ENCODE results near the gene FAM168A.

Gene FAM168A

GRCh38 chr11:73390601-73391565 lies 207.0 kb downstream of the FAM168A start:
- Histone ChIP-seq H3K9me2 (replicated peaks; ENCODE audit: control insufficient read depth, low read length) (no peaks in the 10 kb centered on the region), H3K27ac (ENCODE audit: low read depth, low read length) (no peak overlapping the region), H3K4me3 (ENCODE audit: low read length) (no peak overlapping the region), H4K20me1 (ENCODE audit: control insufficient read depth, insufficient read depth, low read depth, low read length) (peaks cover 4% of the 10 kb centered on the region; the same call in 1 of the 2 replicates), H3K79me2 (ENCODE audit: control insufficient read depth, low read length) (peaks cover 43% of the 10 kb centered on the region), H3K9me3 (ENCODE audit: control insufficient read depth, insufficient read depth, low read length) (no peaks in the 10 kb centered on the region), H3K4me2 (ENCODE audit: low read length) (no peak overlapping the region), H3K4me1 (ENCODE audit: control insufficient read depth, low read length) (peaks cover 30% of the 10 kb centered on the region), H3F3A (ENCODE audit: control insufficient read depth, insufficient read depth) (no peaks in the 10 kb centered on the region; the same call in 1 of the 2 replicates), H3K27me3 (ENCODE audit: control insufficient read depth, low read length) (no peaks in the 10 kb centered on the region), H3K36me3 (ENCODE audit: control insufficient read depth, low read length) (peaks cover 91% of the 10 kb centered on the region)
- TF ChIP-seq EZH2phosphoT487 (IDR thresholded peaks at IDR 0.05; ENCODE audit: borderline replicate concordance, low read length) (no peak), CTCF (IDR thresholded peaks at IDR 0.05; ENCODE audit: low read depth, low read length, poor library complexity, severe bottlenecking) (no peak)

GRCh38 chr11:73389916-73390315 lies 208.0 kb downstream of the FAM168A start:
- H3F3A ChIP-seq (ENCODE audit: control insufficient read depth, insufficient read depth): peaks cover 6% of the 10 kb centered on the region
- H3K27me3 ChIP-seq (ENCODE audit: control insufficient read depth, low read length): no peaks in the 10 kb centered on the region
- peaks cover 88% of the 10 kb centered on the region for H3K36me3 ChIP-seq (ENCODE audit: control insufficient read depth, low read length)
- H3K9me3 ChIP-seq (ENCODE audit: control insufficient read depth, insufficient read depth, low read length): no peaks in the 10 kb centered on the region
- no peak overlapping the region for H3K4me2 ChIP-seq (ENCODE audit: low read length)
- peaks cover 40% of the 10 kb centered on the region for H3K4me1 ChIP-seq (ENCODE audit: control insufficient read depth, low read length)
- no peak for TF ChIP-seq CTCF (IDR thresholded peaks at IDR 0.05; ENCODE audit: low read depth, low read length, poor library complexity, severe bottlenecking)
- TF ChIP-seq EZH2phosphoT487 (IDR thresholded peaks at IDR 0.05; ENCODE audit: borderline replicate concordance, low read length): no peak
- H3K79me2 ChIP-seq (ENCODE audit: control insufficient read depth, low read length): peaks cover 52% of the 10 kb centered on the region
- H4K20me1 ChIP-seq (ENCODE audit: control insufficient read depth, insufficient read depth, low read depth, low read length): peaks cover 9% of the 10 kb centered on the region; the same call in 1 of the 2 replicates
- no peak overlapping the region for H3K27ac ChIP-seq (ENCODE audit: low read depth, low read length)
- H3K9me2 ChIP-seq (replicated peaks; ENCODE audit: control insufficient read depth, low read length): no peaks in the 10 kb centered on the region
- no peak overlapping the region for H3K4me3 ChIP-seq (ENCODE audit: low read length)

GRCh38 chr11:73389134-73389525 lies 208.8 kb downstream of the FAM168A start:
- H3K79me2 ChIP-seq (ENCODE audit: control insufficient read depth, low read length): peaks cover 60% of the 10 kb centered on the region
- no peaks in the 10 kb centered on the region for H3K27me3 ChIP-seq (ENCODE audit: control insufficient read depth, low read length)
- no peak overlapping the region for H3K4me3 ChIP-seq (ENCODE audit: low read length)
- TF ChIP-seq CTCF (IDR thresholded peaks at IDR 0.05; ENCODE audit: low read depth, low read length, poor library complexity, severe bottlenecking) (no peak), EZH2phosphoT487 (IDR thresholded peaks at IDR 0.05; ENCODE audit: borderline replicate concordance, low read length) (no peak)
- no peaks in the 10 kb centered on the region for H3K9me3 ChIP-seq (ENCODE audit: control insufficient read depth, insufficient read depth, low read length)
- peaks cover 48% of the 10 kb centered on the region for H3K4me1 ChIP-seq (ENCODE audit: control insufficient read depth, low read length)
- H3F3A ChIP-seq (ENCODE audit: control insufficient read depth, insufficient read depth): peaks cover 14% of the 10 kb centered on the region
- peaks cover 9% of the 10 kb centered on the region; the same call in 1 of the 2 replicates for H4K20me1 ChIP-seq (ENCODE audit: control insufficient read depth, insufficient read depth, low read depth, low read length)
- H3K9me2 ChIP-seq (replicated peaks; ENCODE audit: control insufficient read depth, low read length): no peaks in the 10 kb centered on the region
- peaks cover 85% of the 10 kb centered on the region for H3K36me3 ChIP-seq (ENCODE audit: control insufficient read depth, low read length)
- no peak overlapping the region for H3K4me2 ChIP-seq (ENCODE audit: low read length)
- no peak overlapping the region for H3K27ac ChIP-seq (ENCODE audit: low read depth, low read length)

Measured in DOHH2 (cell line).